Measurements from ENCODE around the gene GRID1. TPM values are rescaled to one million over a fixed set of nuclear protein-coding genes. Genes with fewer than 3 reads are reported as not detected.

GRID1 gene
- total RNA-seq, 1 donor = not detected

GRCh38 chr10:86399879-86400704 is 33.5 kb upstream of the GRID1 start:
- peak; percentile 90 for TF ChIP-seq CTCF (IDR thresholded peaks at IDR 0.05; ENCODE audit: insufficient read depth, low read length)
- peak overlapping the region; percentile 73 for H3K4me3 ChIP-seq (ENCODE audit: low read depth, low read length)
- peak; percentile 94 for DNase-seq (ENCODE audit: low read depth)

GRCh38 chr10:86399514-86399878 is 32.9 kb upstream of the GRID1 start:
- no peak for DNase-seq (ENCODE audit: low read depth)
- H3K4me3 ChIP-seq (ENCODE audit: low read depth, low read length) = no peak overlapping the region

GRCh38 chr10:86397120-86397519 is 30.5 kb upstream of the GRID1 start:
- DNase-seq (ENCODE audit: low read depth) = no peak
- TF ChIP-seq CTCF (IDR thresholded peaks at IDR 0.05; ENCODE audit: insufficient read depth, low read length) = no peak
- H3K4me3 ChIP-seq (ENCODE audit: low read depth, low read length) = no peak overlapping the region

More at GRCh38 chr10:86399514-86399878, 32.9 kb upstream of the GRID1 start:
- TF ChIP-seq CTCF (IDR thresholded peaks at IDR 0.05; ENCODE audit: insufficient read depth, low read length) = no peak

GRCh38 chr10:86393862-86394455 is 27.4 kb upstream of the GRID1 start:
- no peak for DNase-seq (ENCODE audit: low read depth)
- H3K4me3 ChIP-seq (ENCODE audit: low read depth, low read length) = no peak overlapping the region
- no peak for TF ChIP-seq CTCF (IDR thresholded peaks at IDR 0.05; ENCODE audit: insufficient read depth, low read length)

- TF ChIP-seq CTCF (IDR thresholded peaks at IDR 0.05; ENCODE audit: insufficient read depth, low read length) = no peak
- H3K4me3 ChIP-seq (ENCODE audit: low read depth, low read length) = no peak overlapping the region
- DNase-seq (ENCODE audit: low read depth) = no peak
Measured at GRCh38 chr10:86393362-86393761, 26.8 kb upstream of the GRID1 start.

GRCh38 chr10:86392723-86393094 is 26.1 kb upstream of the GRID1 start:
- no peak overlapping the region for H3K4me3 ChIP-seq (ENCODE audit: low read depth, low read length)
- no peak for DNase-seq (ENCODE audit: low read depth)
- no peak for TF ChIP-seq CTCF (IDR thresholded peaks at IDR 0.05; ENCODE audit: insufficient read depth, low read length)

Data from fibroblast of the aortic adventitia (primary cell).